ENCODE measurements around the gene TOM1. TPM values are rescaled to one million over a fixed set of nuclear protein-coding genes. Genes with fewer than 3 reads are reported as not detected.

TOM1 gene
- total RNA-seq, 4 donors from 2014 or later: 22.3 to 40.3 (median 34.1) TPM

DNA sequence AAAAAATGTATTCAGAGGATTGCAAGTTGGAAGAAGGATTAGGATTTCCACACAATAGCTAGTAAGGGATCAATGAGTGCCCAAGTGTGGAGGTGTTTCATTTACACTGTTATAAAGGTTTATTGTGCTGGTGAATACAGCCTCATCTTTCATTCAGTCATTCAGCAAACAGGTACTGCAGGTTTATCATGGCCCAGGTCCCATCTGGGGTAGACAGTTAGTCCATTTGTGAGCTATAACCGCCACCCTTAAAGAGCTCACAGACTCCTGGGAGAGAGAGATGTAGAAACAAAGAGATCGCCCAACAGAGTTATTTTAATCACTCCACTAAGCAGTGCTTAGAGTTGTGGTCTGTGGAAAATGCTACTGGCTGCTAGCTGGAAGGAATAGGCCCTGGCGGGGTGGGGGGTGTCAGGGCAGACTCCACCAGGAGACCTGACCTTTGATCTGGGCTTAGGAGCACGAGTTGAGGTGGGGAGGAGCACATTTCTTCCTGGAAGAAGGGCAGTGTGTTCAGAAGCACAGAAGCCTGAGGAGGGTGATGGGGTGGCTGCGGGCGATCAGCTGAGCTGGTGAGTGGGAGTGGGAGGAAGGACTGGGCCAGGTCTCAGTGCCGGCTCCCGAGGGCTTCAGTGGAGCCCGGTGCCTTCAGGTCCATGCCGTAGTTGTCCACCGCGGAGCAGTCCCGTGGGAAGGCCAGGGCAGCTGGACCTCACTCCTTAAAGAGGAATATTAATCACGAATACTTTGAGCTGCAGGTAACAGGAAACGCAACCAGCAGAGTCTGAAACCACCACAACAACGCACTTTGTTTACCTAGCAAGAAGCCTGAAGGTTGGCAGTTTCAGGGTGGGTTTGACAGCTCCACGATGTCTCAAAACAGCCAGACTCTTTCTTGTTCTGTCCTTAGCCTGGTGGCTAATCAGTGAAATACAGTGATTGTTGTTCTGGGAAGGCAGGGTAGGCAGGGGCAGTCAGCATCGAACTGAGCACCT is 11.2 kb downstream of the TOM1 start:
- 72 to 83% methylated on average over 6 to 13 of the region's 18 CpGs for WGBS, 2 donors (ENCODE audit: low coverage in 1 of 2)
- Histone ChIP-seq H3K4me3 (no peak overlapping the region), H3K27me3 (no peaks in the 10 kb centered on the region), H3K4me1 (peaks cover 0 to 59% (median 20%) of the 10 kb centered on the region in 3 donors), H3K27ac (no peak overlapping the region), H3K9me3 (no peaks in the 10 kb centered on the region), H3K36me3 (peaks cover 0 to 5% of the 10 kb centered on the region in 2 donors)
- no peak for ATAC-seq
- TF ChIP-seq POLR2AphosphoS5 (IDR thresholded peaks at IDR 0.05) (no peak), POLR2A (IDR thresholded peaks at IDR 0.05) (no peak), EP300 (IDR thresholded peaks at IDR 0.05) (no peak)
- TF ChIP-seq, protein P1, sequence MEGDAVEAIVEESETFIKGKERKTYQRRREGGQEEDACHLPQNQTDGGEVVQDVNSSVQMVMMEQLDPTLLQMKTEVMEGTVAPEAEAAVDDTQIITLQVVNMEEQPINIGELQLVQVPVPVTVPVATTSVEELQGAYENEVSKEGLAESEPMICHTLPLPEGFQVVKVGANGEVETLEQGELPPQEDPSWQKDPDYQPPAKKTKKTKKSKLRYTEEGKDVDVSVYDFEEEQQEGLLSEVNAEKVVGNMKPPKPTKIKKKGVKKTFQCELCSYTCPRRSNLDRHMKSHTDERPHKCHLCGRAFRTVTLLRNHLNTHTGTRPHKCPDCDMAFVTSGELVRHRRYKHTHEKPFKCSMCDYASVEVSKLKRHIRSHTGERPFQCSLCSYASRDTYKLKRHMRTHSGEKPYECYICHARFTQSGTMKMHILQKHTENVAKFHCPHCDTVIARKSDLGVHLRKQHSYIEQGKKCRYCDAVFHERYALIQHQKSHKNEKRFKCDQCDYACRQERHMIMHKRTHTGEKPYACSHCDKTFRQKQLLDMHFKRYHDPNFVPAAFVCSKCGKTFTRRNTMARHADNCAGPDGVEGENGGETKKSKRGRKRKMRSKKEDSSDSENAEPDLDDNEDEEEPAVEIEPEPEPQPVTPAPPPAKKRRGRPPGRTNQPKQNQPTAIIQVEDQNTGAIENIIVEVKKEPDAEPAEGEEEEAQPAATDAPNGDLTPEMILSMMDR (IDR thresholded peaks at IDR 0.05): no peak

- Histone ChIP-seq H3K36me3 (peaks cover 0 to 12% of the 10 kb centered on the region in 2 donors), H3K27me3 (no peaks in the 10 kb centered on the region), H3K9me3 (no peaks in the 10 kb centered on the region), H3K27ac (no peak overlapping the region), H3K4me1 (peaks cover 0 to 54% (median 20%) of the 10 kb centered on the region in 3 donors), H3K4me3 (no peak overlapping the region)
- TF ChIP-seq POLR2AphosphoS5 (IDR thresholded peaks at IDR 0.05) (no peak), POLR2A (IDR thresholded peaks at IDR 0.05) (no peak), EP300 (IDR thresholded peaks at IDR 0.05) (no peak)
- TF ChIP-seq, protein P1 (IDR thresholded peaks at IDR 0.05): no peak
- no peak for ATAC-seq
- WGBS, 2 donors (ENCODE audit: low coverage in 1 of 2): 85 to 100% methylated on average over 1 to 5 of the region's 8 CpGs
Observed at GRCh38 chr22:35311551-35311999, 11.9 kb downstream of the TOM1 start.

DNA sequence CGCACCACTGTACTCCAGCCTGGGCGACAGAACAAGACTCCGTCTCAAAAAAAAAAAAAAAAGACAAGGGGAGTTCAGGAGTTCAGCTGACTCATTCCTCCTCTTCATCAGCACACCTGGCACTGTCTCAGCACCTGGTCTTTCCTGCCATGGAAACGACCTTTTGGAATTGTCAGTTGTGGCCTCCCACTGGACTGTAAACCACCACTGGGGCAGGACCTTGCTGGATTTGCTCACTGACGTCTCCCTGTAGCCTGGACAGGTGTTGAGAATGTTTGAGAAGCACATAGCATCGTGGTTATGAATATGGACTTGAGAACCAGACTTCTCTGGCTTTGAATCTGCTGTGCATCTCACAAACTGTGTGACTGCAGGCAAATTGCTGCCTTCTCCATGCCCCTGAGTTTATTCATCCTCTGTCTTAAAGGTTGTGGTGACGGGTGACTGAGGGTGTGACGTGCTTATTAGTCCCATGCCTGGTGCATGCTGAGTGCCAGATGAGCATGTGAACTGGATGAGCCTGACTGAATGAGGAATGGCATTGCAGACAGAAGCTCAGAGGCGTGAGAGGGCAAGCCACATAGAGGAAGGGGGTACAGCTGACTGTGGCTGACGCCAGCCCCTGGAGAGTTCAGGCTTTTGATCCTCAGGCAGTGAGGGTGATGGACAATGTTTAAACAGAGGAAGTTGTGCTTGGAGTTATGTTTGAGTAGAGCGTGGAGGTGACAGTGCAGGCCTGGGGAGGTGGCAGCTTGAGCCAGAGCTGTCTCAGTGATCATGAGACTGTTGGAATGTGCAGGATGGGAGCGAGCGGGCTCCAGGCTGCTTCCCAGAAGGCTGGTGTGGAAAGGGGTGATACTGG is 12.7 kb downstream of the TOM1 start:
- 59 to 84% methylated on average over 5 of the region's 13 CpGs for WGBS, 2 donors (ENCODE audit: low coverage in 1 of 2)
- no peak for ATAC-seq
- H3K27ac ChIP-seq: peak overlapping the region in 3 of 4 donors; percentile 38 to 71 (median 64)
- TF ChIP-seq, protein P1 (IDR thresholded peaks at IDR 0.05): no peak
- TF ChIP-seq POLR2A (IDR thresholded peaks at IDR 0.05) (no peak), EP300 (IDR thresholded peaks at IDR 0.05) (no peak), POLR2AphosphoS5 (IDR thresholded peaks at IDR 0.05) (no peak)
- peaks cover 0 to 46% (median 20%) of the 10 kb centered on the region in 3 donors for H3K4me1 ChIP-seq
- H3K4me3 ChIP-seq: no peak overlapping the region
- H3K36me3 ChIP-seq: peaks cover 0 to 21% of the 10 kb centered on the region in 2 donors
- no peaks in the 10 kb centered on the region for H3K27me3 ChIP-seq
- H3K9me3 ChIP-seq: no peaks in the 10 kb centered on the region

GRCh38 chr22:35313311-35314121 is 13.8 kb downstream of the TOM1 start:
- H3K4me3 ChIP-seq: no peak overlapping the region
- H3K27ac ChIP-seq: peak overlapping the region in 3 of 4 donors; percentile 38 to 71 (median 64)

More at GRCh38 chr22:35313311-35314121, 13.8 kb downstream of the TOM1 start:
- ATAC-seq: peak; percentile 64
- no peak for TF ChIP-seq EP300 (IDR thresholded peaks at IDR 0.05)
- TF ChIP-seq, protein P1 (IDR thresholded peaks at IDR 0.05): no peak
- no peak for TF ChIP-seq POLR2A (IDR thresholded peaks at IDR 0.05)
- peak; percentile 26 for TF ChIP-seq POLR2AphosphoS5 (IDR thresholded peaks at IDR 0.05)
- Histone ChIP-seq H3K9me3 (no peaks in the 10 kb centered on the region), H3K27me3 (no peaks in the 10 kb centered on the region), H3K4me1 (peaks cover 0 to 40% (median 20%) of the 10 kb centered on the region in 3 donors), H3K36me3 (peaks cover 0 to 32% of the 10 kb centered on the region in 2 donors)
- WGBS, 2 donors (ENCODE audit: low coverage in 1 of 2): 25 to 81% methylated on average over 3 to 10 of the region's 14 CpGs

Measured in gastroesophageal sphincter (tissue), 4 donors.